Rectal smooth muscle tissue (tissue), 1 donor: ENCODE results near the gene FASTKD3.
A peak's percentile ranks its signal among the peaks of the same experiment; 100 is the strongest.

Source experiments
- H3K27ac ChIP-seq: one replicate; pipeline ENCODE4 v1.7.0; 2013; ENCODE audit warnings: low read depth, low read length, inconsistent platforms
- H3K27me3 ChIP-seq: one replicate; pipeline ENCODE4 v1.7.0; 2013; ENCODE audit warnings: low read length; ENCODE audit not compliant: control insufficient read depth, insufficient read depth
- H3K36me3 ChIP-seq: one replicate; pipeline ENCODE4 v1.7.0; 2013; ENCODE audit warnings: low read length; ENCODE audit not compliant: control insufficient read depth, insufficient read depth
- H3K4me1 ChIP-seq: one replicate; pipeline ENCODE4 v1.7.0; 2013; ENCODE audit warnings: low read length; ENCODE audit not compliant: control insufficient read depth, insufficient read depth
- H3K4me3 ChIP-seq: one replicate; pipeline ENCODE4 v1.7.0; 2013; ENCODE audit warnings: low read length
- H3K9ac ChIP-seq: one replicate; pipeline ENCODE4 v1.7.0; 2013; ENCODE audit warnings: low read length

Gene FASTKD3

DNA sequence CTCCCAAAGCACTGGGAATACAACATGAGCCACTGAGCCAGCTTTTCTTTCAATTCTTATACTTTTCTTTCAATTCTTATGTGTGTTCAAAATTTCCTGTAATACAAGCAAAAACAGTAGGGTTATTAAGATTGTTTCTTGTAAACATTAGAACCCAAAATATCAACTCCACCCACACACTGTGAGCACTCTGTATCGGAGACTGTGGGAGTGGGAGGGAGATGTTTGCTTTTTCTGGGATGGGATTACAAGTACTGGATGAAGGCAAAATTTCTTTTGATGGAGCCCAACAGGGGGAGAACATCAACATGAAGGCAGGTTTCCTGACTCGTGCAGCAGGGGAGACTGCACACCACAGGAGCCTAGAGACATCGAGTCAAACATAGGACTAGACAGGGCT is 13.2 kb downstream of the FASTKD3 start:
- H3K27me3 ChIP-seq: peaks cover 3% of the 10 kb centered on the region
- H3K4me3 ChIP-seq: no peak overlapping the region
- H3K4me1 ChIP-seq: no peaks in the 10 kb centered on the region
- no peak overlapping the region for H3K27ac ChIP-seq
- no peak overlapping the region for H3K9ac ChIP-seq
- H3K36me3 ChIP-seq: no peaks in the 10 kb centered on the region

GRCh38 chr5:7852988-7853387 is 15.8 kb downstream of the FASTKD3 start:
- Histone ChIP-seq H3K27me3 (peaks cover 13% of the 10 kb centered on the region), H3K4me3 (no peak overlapping the region), H3K27ac (no peak overlapping the region), H3K4me1 (no peaks in the 10 kb centered on the region), H3K36me3 (no peaks in the 10 kb centered on the region), H3K9ac (no peak overlapping the region)

- H3K27ac ChIP-seq: no peak overlapping the region
- no peak overlapping the region for H3K9ac ChIP-seq
- no peak overlapping the region for H3K4me3 ChIP-seq
- H3K27me3 ChIP-seq: peaks cover 13% of the 10 kb centered on the region
- no peaks in the 10 kb centered on the region for H3K4me1 ChIP-seq
- H3K36me3 ChIP-seq: no peaks in the 10 kb centered on the region
These were observed 16.3 kb downstream of the FASTKD3 start for GRCh38 chr5:7852542-7852941.

DNA sequence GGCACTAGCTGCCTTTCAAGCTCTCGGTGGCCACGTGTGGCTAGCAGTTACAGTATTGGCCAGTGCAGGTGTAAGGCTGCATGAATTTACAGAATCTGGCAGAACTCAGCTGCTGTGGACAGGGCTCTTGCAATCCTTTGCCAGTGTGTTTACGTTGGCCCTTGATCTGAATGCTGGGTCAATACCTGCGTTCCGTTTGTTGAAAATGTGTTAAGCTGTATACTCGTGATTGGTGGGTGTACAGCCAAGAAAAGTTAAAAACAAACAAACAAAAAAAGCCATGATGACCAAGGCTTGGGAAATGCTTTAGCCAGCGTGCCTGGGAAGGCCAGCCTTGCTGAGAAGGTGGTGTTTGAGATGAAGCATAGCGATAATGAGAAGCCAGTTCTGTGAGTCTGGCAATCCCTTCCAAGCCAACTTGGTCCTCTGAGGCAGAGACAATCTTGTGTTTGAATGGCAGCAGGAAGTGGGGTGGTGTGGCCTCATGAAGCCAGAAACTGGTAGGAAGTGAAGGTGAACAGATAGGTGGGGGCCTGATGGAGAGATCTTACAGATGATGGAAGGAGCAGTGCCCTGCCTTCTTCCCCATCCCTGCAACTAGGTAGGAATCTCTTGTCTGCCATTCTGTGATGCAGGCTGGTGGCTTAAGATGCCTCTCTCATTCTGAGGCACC is 17.1 kb downstream of the FASTKD3 start:
- Histone ChIP-seq H3K4me3 (no peak overlapping the region), H3K9ac (no peak overlapping the region), H3K27me3 (peaks cover 13% of the 10 kb centered on the region), H3K36me3 (no peaks in the 10 kb centered on the region), H3K4me1 (no peaks in the 10 kb centered on the region), H3K27ac (no peak overlapping the region)

DNA sequence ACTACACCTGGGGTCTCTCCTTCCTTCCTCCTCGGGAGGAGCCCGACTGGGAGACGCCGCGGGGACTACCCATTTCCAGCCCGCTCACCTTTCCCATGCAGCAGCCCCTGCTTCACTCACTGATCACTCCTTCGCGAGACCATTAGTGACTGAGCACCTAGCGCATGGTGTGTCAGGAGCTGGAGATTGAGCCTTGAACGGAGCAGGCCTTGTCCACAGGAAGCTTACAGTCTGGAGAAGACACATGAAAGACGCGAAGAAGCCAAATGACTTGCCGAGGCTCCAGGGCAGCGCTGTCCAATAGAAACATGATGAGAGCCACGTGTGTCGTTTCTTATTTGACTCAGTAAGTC is 17.6 kb downstream of the FASTKD3 start:
- Histone ChIP-seq H3K4me1 (no peaks in the 10 kb centered on the region), H3K9ac (no peak overlapping the region), H3K27ac (no peak overlapping the region), H3K27me3 (peaks cover 13% of the 10 kb centered on the region), H3K4me3 (peak overlapping the region; percentile 60), H3K36me3 (no peaks in the 10 kb centered on the region)

- H3K27ac ChIP-seq: no peak within 1 kb of the TSS
- peaks cover 13% of the 10 kb centered on the region for H3K27me3 ChIP-seq
- peak within 1 kb of the TSS; percentile 60 for H3K4me3 ChIP-seq
- no peak within 1 kb of the TSS for H3K9ac ChIP-seq
- H3K36me3 ChIP-seq: no peaks in the 10 kb centered on the region
- H3K4me1 ChIP-seq: no peaks in the 10 kb centered on the region
These were observed 18.2 kb downstream of the FASTKD3 start, which contains the start of gene CFAP90 for GRCh38 chr5:7850395-7851239. CFAP90 (minus strand) TSS chr5:7851133; CDS start chr5:7851021, 112 bp downstream.

DNA sequence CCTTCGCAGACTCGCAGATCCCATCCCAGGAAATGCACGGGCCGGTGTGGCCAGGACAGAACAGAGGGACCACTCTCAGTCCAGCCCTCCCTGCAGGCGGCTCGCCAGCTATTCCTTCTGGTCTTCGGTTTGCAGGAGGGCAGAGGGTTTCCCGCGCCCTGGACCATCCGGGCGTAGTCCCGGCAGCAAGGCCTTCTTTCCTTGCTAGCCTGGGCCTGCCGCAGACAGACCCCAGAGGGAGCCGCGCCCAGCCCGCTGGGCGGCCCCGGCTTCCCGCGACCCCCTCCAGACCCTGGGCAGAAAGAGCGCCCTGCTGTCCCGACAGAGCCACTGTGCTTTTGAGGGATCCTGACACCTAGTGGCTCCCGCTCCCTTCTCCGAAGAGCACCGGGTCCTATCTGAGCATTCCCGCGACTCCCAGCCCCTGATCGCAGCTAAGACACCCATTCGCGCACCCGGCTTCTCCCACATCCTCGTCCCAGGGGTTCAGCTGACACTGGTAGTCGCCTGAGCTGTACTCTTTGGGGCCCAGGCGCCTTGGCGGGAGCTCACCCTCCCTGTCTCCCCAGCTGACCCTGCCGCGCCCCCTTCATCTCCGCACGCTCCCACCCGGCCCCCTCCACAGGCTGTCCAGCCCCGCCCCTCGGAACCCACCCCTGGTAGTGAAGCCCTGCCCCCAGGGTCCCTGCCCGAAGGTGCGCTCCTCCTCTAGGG is 19.0 kb downstream of the FASTKD3 start:
- peaks cover 13% of the 10 kb centered on the region for H3K27me3 ChIP-seq
- no peaks in the 10 kb centered on the region for H3K4me1 ChIP-seq
- no peak overlapping the region for H3K9ac ChIP-seq
- peak overlapping the region; percentile 52 for H3K4me3 ChIP-seq
- H3K36me3 ChIP-seq: no peaks in the 10 kb centered on the region
- H3K27ac ChIP-seq: no peak overlapping the region

DNA sequence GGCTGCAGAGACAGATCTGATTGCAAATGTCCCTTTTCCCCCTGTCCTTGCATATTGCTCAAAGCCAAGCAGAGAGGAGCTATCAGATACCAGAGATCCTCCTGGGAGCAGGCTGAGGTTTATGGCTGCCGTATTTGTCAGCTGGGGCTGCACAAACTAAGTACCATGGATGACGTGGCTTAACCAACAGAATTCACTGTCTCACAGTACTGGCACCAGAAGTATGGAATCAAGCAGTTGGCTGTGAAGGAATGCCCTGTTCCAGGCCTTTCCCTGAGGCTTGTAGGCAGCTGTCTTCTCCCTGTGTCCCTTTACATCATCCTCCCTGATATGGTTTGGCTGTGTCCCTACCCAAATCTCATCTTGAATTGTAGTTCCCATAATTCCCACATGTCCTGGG is 20.5 kb downstream of the FASTKD3 start:
- Histone ChIP-seq H3K4me3 (no peak overlapping the region), H3K4me1 (no peaks in the 10 kb centered on the region), H3K9ac (no peak overlapping the region), H3K36me3 (no peaks in the 10 kb centered on the region), H3K27me3 (peaks cover 13% of the 10 kb centered on the region), H3K27ac (no peak overlapping the region)

GRCh38 chr5:7846327-7846726 is 22.5 kb downstream of the FASTKD3 start:
- Histone ChIP-seq H3K4me1 (no peaks in the 10 kb centered on the region), H3K27me3 (peaks cover 13% of the 10 kb centered on the region), H3K36me3 (no peaks in the 10 kb centered on the region), H3K27ac (no peak overlapping the region), H3K9ac (no peak overlapping the region), H3K4me3 (no peak overlapping the region)

- Histone ChIP-seq H3K4me3 (no peak overlapping the region), H3K27me3 (peaks cover 10% of the 10 kb centered on the region)
These were observed 23.3 kb downstream of the FASTKD3 start for GRCh38 chr5:7845557-7845956.

GRCh38 chr5:7844901-7845300 is 23.9 kb downstream of the FASTKD3 start:
- no peaks in the 10 kb centered on the region for H3K36me3 ChIP-seq

More at GRCh38 chr5:7845557-7845956, 23.3 kb downstream of the FASTKD3 start:
- H3K36me3 ChIP-seq: no peaks in the 10 kb centered on the region
- H3K27ac ChIP-seq: no peak overlapping the region
- H3K4me1 ChIP-seq: no peaks in the 10 kb centered on the region
- H3K9ac ChIP-seq: no peak overlapping the region

DNA sequence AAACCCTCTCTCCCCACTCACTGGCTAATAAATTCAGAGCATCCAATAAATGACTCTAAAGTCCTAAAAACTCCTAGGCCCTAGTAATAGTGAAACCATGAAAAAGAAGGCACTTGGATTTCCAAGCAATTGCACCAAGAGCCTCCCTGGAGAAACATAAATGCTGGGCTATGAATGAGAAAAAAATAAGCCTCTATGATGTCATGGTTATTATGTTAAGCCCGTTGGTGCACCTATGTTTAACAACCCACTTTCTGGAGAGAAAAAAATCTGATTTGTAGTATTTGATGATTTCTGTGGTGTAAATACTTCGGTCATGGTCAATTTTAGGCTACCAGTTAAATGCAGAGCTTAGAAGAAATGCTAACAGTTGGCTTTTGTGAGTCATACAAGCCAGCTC is 26.3 kb downstream of the FASTKD3 start:
- no peak overlapping the region for H3K9ac ChIP-seq
- no peak overlapping the region for H3K4me3 ChIP-seq
- H3K36me3 ChIP-seq: no peaks in the 10 kb centered on the region
- H3K27me3 ChIP-seq: no peaks in the 10 kb centered on the region
- H3K27ac ChIP-seq: no peak overlapping the region
- no peaks in the 10 kb centered on the region for H3K4me1 ChIP-seq

More at GRCh38 chr5:7844901-7845300, 23.9 kb downstream of the FASTKD3 start:
- H3K27ac ChIP-seq: no peak overlapping the region
- H3K27me3 ChIP-seq: peaks cover 10% of the 10 kb centered on the region
- H3K4me3 ChIP-seq: no peak overlapping the region
- no peak overlapping the region for H3K9ac ChIP-seq
- no peaks in the 10 kb centered on the region for H3K4me1 ChIP-seq
